Stomach smooth muscle (tissue), 2 donors: ENCODE results near the gene PTPRM.
A peak's percentile ranks its signal among the peaks of the same experiment; 100 is the strongest.

Experiments
- H3K27ac ChIP-seq: one replicate; pipeline ENCODE4 v1.7.0; 2013; ENCODE audit warnings: mild to moderate bottlenecking, low read length, inconsistent platforms
- H3K27me3 ChIP-seq, 2 donors: one replicate each; pipeline ENCODE4 v1.7.0; 2013; ENCODE audit warnings: low read length in 2 of 2; ENCODE audit not compliant: insufficient read depth in 2 of 2, control insufficient read depth in 1 of 2
- H3K36me3 ChIP-seq, 2 donors: one replicate each; pipeline ENCODE4 v1.7.0; 2013; ENCODE audit warnings: low read length in 2 of 2; ENCODE audit not compliant: control insufficient read depth in 2 of 2, insufficient read depth in 2 of 2
- H3K4me1 ChIP-seq: one replicate; pipeline ENCODE4 v1.7.0; 2013; ENCODE audit warnings: low read length; ENCODE audit not compliant: control insufficient read depth, insufficient read depth
- H3K4me3 ChIP-seq, 2 donors: one replicate each; pipeline ENCODE4 v1.7.0; 2013; ENCODE audit warnings: low read length in 2 of 2
- H3K9ac ChIP-seq, 2 donors: one replicate each; pipeline ENCODE4 v1.7.0; 2013; ENCODE audit warnings: low read length in 2 of 2, mild to moderate bottlenecking in 1 of 2
- H3K9me3 ChIP-seq, 2 donors: one replicate each; pipeline ENCODE4 v1.7.0; 2013; ENCODE audit warnings: low read length in 2 of 2; ENCODE audit not compliant: control insufficient read depth in 2 of 2
- donor health status: healthy.
- donor health status: Pancreatic carcinoma.

Gene PTPRM

GRCh38 chr18:7615840-7616239 is 48.7 kb downstream of the PTPRM start:
- Histone ChIP-seq H3K27ac (no peak overlapping the region), H3K4me1 (peaks cover 34% of the 10 kb centered on the region)

GRCh38 chr18:7616661-7617060 is 49.5 kb downstream of the PTPRM start:
- Histone ChIP-seq H3K9me3 (no peaks in the 10 kb centered on the region), H3K4me1 (peaks cover 34% of the 10 kb centered on the region), H3K27ac (peak overlapping the region; percentile 46), H3K36me3 (no peaks in the 10 kb centered on the region), H3K9ac (no peak overlapping the region), H3K4me3 (no peak overlapping the region), H3K27me3 (no peaks in the 10 kb centered on the region)

More at GRCh38 chr18:7615840-7616239, 48.7 kb downstream of the PTPRM start:
- Histone ChIP-seq H3K36me3 (no peaks in the 10 kb centered on the region), H3K4me3 (no peak overlapping the region), H3K9ac (no peak overlapping the region), H3K9me3 (no peaks in the 10 kb centered on the region), H3K27me3 (no peaks in the 10 kb centered on the region)

GRCh38 chr18:7617738-7618422 is 50.8 kb downstream of the PTPRM start:
- Histone ChIP-seq H3K9ac (peak overlapping the region in 1 of 2 donors; percentile 21), H3K27ac (peak overlapping the region; percentile 41), H3K36me3 (no peaks in the 10 kb centered on the region), H3K9me3 (no peaks in the 10 kb centered on the region), H3K27me3 (no peaks in the 10 kb centered on the region), H3K4me1 (peaks cover 34% of the 10 kb centered on the region), H3K4me3 (peak overlapping the region; percentile 17 to 65)

- no peak overlapping the region for H3K27ac ChIP-seq
Measured at GRCh38 chr18:7618891-7619442, 51.9 kb downstream of the PTPRM start.

GRCh38 chr18:7619676-7620075 is 52.6 kb downstream of the PTPRM start:
- Histone ChIP-seq H3K9ac (no peak overlapping the region), H3K27me3 (no peaks in the 10 kb centered on the region), H3K4me1 (peaks cover 34% of the 10 kb centered on the region), H3K9me3 (no peaks in the 10 kb centered on the region), H3K27ac (no peak overlapping the region), H3K36me3 (no peaks in the 10 kb centered on the region), H3K4me3 (peak overlapping the region in 1 of 2 donors; percentile 8)

More at GRCh38 chr18:7618891-7619442, 51.9 kb downstream of the PTPRM start:
- Histone ChIP-seq H3K36me3 (no peaks in the 10 kb centered on the region), H3K9ac (no peak overlapping the region), H3K9me3 (no peaks in the 10 kb centered on the region), H3K27me3 (no peaks in the 10 kb centered on the region), H3K4me3 (peak overlapping the region in 1 of 2 donors; percentile 17), H3K4me1 (peaks cover 34% of the 10 kb centered on the region)

GRCh38 chr18:7622721-7623120 is 55.6 kb downstream of the PTPRM start:
- no peaks in the 10 kb centered on the region for H3K36me3 ChIP-seq
- no peaks in the 10 kb centered on the region for H3K9me3 ChIP-seq
- peaks cover 24% of the 10 kb centered on the region for H3K4me1 ChIP-seq
- no peaks in the 10 kb centered on the region for H3K27me3 ChIP-seq
- no peak overlapping the region for H3K4me3 ChIP-seq
- H3K9ac ChIP-seq = no peak overlapping the region
- no peak overlapping the region for H3K27ac ChIP-seq

GRCh38 chr18:7623681-7624080 is 56.6 kb downstream of the PTPRM start:
- Histone ChIP-seq H3K9me3 (no peaks in the 10 kb centered on the region), H3K4me1 (peaks cover 22% of the 10 kb centered on the region), H3K36me3 (no peaks in the 10 kb centered on the region), H3K4me3 (no peak overlapping the region), H3K9ac (no peak overlapping the region), H3K27ac (no peak overlapping the region), H3K27me3 (no peaks in the 10 kb centered on the region)

- H3K4me3 ChIP-seq = no peak overlapping the region
- H3K27me3 ChIP-seq = no peaks in the 10 kb centered on the region
- no peak overlapping the region for H3K27ac ChIP-seq
- H3K9ac ChIP-seq = no peak overlapping the region
- H3K4me1 ChIP-seq = peaks cover 15% of the 10 kb centered on the region
- no peaks in the 10 kb centered on the region for H3K9me3 ChIP-seq
- no peaks in the 10 kb centered on the region for H3K36me3 ChIP-seq
Measured at GRCh38 chr18:7624697-7625096, 57.6 kb downstream of the PTPRM start.

- no peak overlapping the region for H3K4me3 ChIP-seq
- no peaks in the 10 kb centered on the region for H3K36me3 ChIP-seq
- H3K27ac ChIP-seq = no peak overlapping the region
- peaks cover 9% of the 10 kb centered on the region for H3K4me1 ChIP-seq
- no peaks in the 10 kb centered on the region for H3K27me3 ChIP-seq
- no peaks in the 10 kb centered on the region for H3K9me3 ChIP-seq
- H3K9ac ChIP-seq = no peak overlapping the region
Measured at GRCh38 chr18:7626175-7626921, 59.2 kb downstream of the PTPRM start.

- H3K9me3 ChIP-seq = no peaks in the 10 kb centered on the region
- no peak overlapping the region for H3K9ac ChIP-seq
- no peak overlapping the region for H3K27ac ChIP-seq
- H3K4me3 ChIP-seq = no peak overlapping the region
- H3K4me1 ChIP-seq = peaks cover 9% of the 10 kb centered on the region
- H3K36me3 ChIP-seq = no peaks in the 10 kb centered on the region
- H3K27me3 ChIP-seq = no peaks in the 10 kb centered on the region
Measured at GRCh38 chr18:7626922-7627440, 59.9 kb downstream of the PTPRM start.
